NCI-H526 (cell line): ENCODE results near the gene MEGF11.

Experiments
- DNase-seq, 2 experiments: peaks; one replicate each; lab custom pipeline; 2025; lab: John Stamatoyannopoulos, UW

MEGF11 gene

DNA sequence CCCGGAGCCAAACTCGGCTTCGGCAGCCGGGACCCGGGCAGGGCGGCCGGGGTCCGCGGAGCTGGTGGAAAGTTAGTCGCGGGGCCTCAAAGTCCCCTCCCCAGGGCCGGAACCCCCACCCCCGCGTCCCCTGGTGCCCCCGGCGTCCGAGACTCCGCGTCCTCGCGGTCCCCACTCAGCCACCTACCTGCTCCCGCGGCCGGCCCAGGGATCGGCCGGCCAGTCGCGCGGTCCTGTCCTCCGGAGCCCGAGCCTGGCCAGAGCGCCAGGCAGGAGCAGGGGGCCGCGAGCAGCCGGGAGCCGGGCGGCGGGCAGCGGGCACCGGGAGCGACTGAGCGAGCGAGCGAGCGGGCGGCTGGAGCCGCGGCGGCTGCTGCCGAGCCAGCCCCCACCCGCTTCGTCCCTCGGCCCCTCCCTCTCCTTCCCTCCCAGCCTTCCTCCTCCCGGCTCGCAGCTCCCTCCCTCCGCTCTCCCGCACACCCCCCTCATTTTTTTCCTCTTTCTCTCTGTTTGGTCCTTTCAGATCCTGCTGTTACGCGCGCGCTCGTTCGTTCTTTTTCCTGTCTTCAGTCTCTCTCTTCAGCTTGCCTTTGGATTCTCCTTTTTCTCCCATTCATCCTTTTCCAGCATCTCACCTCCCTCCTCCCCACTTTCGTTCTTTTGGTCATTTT is at the start of gene MEGF11:
TSS of gene MEGF11 (minus strand) at position 333 of the 671 bp plus-strand sequence. CDS start 125,347 bp downstream, outside the sequence.
- DNase-seq = peak; percentile 34 to 76

DNA sequence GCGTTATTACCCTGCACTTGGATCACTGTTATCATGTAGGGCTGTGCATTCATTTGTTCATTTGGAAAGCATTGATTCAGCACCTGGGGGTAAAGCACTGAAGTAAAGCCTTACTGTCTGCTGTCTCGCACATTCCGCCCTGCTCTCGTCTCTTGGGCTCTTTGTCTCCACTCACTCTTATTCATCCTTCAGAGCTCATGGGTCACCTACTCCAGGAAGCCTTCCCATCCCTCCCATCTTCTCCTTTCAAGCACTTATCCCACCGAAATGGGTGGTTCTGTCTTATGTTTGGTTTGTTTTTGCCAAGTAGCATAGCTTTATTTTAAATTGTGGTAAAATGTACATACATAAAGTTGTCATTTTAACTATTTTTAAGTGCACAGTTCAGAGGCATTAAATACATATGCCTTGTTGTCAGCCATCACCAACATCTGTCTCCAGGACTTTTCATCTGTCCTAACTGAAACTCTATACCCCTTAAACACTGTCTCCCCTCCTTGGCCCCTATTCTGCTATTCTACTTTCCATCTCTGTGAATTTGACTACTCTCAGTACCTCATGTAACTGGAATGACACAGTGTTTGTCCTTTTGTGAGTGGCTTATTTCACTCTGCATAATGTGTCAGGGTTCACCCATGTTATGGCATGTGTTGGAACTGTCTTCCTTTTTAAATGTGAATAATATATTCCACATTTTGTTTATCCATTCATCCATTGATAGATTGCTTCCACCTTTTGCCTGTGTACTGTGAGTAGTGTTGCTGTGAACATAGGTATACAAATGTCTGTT is 49.1 kb upstream of the MEGF11 start:
- no peak for DNase-seq

DNA sequence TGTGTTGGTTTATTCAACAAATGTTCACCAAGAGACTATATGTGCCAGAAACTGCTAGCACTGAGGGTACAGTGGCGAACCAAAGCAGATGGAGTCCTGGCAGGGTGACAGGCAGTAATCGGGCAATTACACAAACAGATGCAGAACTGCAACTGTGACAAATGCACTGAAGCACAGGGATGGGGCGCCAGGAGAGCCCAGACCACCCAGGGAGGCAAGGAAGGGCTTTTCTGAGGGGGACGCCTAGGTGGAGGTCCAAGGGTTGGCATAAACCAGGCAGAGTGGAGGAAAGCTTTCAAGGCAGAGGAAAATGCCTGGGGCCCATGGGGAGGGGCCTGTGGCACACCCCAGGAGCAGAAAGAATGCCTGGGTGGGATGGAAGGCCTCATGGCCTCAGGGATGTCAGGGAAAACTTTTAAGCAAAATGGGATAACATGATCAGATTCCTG is 45.3 kb upstream of the MEGF11 start:
- no peak for DNase-seq

DNA sequence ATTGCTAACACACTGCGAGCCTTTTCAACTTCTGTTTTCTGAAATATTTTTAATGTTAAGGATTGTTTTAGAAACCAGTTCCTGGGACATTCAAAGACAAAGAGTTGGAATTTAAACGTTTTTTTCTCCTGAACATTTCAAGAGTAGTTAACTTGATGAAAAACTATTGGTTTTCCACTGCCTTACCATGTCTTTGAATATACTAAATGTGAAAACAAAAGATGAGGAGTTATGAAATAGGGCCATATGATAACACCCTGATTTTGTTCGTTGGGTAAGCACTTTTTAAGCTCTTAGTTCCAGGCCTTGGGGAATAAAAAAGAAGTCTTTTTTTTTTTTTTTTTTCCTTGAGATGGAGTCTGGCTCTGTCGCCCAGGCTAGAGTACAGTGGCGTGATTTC is 42.6 kb upstream of the MEGF11 start:
- DNase-seq = no peak

DNA sequence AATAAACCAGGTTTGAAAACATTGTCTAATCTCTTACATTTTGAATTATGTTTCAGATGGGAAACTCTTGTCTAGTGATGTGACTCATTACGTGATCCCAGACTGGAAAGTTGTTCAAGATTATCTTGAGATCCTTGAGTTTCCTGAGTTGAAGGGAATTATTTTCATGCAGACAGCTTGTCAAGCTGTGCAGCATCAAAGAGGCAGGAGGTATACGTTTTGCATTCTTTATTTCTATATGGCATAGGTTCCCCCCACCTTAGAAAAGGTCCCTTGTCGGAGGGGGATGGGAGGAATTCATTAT is 41.3 kb upstream of the MEGF11 start:
- no peak for DNase-seq

DNA sequence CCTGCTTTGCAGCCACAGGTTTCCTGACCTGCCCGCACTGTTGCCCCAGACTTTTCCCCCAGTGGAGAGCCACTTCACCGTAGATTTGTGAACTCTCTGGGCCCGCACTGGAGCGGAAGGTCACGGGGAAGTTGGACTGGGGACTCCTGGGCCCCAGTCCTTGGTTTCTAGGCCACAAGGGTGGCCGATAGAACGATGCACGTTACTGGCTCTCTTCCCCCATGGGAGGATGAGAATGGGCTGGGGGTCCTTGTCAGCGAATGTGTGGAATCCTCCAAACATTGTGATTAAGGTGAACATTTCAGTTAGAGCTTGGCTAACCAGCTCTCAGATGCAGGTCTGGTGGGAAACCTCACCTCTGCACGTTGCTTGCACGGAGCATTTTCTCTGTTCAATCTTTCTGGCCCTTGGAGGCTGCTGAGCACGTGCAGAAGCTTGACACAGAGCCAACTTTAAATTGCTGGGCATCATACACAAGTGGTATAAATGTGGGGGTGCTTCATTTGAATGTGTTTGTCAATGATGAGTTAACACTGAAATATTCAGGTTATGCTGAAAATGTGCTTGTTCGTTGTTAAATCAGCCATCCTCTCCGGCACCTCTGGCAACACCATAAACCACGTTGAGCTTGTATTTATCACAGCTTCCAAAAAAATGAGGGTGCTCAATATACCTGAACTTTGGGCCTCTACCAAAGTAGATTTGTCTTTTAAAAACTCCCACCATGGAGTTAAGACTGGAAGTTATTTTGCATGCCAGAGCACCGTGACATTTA is 40.8 kb upstream of the MEGF11 start:
- DNase-seq = peak; percentile 51 to 55

DNA sequence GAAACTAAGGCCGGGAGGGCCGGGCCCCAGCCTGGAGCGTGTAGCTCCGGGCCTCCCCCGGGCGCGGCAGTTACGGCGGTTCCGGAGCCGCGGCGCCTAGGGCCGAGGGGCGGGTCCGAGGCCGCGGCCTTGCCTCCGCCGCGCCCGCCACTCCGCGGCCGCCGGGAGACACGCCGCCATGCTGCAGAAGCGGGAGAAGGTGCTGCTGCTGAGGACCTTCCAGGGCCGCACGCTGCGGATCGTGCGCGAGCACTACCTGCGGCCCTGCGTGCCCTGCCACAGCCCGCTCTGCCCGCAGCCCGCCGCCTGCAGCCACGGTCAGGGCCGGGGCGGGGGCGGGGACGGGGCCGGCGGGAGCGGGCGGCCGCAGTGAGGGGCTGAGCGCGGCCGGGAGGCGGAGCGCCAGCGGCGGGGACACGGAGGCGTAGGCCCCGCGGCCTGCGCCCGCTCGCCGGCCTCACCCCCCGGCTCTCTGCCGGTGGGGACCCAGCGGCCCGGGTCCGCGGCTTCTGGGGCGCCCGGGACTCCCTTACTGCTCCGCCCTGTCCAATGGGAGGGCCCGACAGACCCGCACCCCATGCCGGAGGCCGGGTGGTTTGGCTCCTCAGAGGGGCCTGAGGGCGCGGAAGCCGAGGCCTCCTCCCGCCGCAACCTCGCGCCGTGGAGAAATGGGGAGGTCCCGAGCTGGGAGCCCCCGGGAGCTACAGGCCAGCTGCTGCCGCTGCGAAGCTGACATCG is 40.0 kb upstream of the MEGF11 start, which contains the start of gene DIS3L:
TSS of gene DIS3L (plus strand) at position 150 of the 738 bp plus-strand sequence. CDS start at position 179, 29 bp downstream.
- peak; percentile 39 to 89 for DNase-seq

DNA sequence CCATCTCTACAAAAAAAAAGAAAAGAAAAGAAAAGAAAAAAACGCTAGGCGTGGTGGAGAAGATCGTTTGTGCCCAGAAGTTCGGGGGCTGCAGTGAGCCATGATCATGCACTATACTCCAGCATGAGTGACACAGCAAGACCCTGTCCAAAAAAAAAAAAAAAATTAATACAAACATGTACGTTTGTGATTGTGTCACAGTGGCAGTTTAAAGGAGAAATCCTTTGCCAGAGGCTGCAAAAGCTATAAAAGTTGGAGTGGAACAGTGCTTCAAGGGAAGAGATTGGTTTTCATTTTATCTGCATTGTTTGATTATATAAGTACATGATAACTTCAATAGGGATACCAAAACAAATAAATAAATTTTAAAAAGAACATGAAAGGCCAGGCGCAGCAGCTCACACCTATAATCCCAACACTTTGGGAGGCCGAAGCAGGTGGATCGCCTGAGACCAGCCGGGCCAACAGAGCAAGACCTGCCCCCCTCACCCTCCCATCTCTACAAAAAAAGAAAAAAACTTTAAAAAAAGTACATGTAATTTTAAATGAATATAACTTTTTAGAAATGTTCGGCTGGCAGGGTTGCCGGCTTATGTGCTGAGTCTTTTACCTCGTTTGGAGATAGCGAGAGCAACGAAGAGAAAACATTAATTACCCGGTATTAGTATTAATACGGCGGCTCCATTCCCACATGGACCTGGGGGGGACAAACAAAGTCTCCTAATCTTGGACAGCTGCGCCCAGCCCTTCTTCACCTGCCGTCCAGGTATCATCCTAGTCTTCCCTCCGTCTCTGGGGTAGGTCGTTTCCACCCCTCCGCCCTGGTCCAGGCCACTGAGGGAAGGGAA is 39.2 kb upstream of the MEGF11 start:
- DNase-seq = peak; percentile 21 to 56

DNA sequence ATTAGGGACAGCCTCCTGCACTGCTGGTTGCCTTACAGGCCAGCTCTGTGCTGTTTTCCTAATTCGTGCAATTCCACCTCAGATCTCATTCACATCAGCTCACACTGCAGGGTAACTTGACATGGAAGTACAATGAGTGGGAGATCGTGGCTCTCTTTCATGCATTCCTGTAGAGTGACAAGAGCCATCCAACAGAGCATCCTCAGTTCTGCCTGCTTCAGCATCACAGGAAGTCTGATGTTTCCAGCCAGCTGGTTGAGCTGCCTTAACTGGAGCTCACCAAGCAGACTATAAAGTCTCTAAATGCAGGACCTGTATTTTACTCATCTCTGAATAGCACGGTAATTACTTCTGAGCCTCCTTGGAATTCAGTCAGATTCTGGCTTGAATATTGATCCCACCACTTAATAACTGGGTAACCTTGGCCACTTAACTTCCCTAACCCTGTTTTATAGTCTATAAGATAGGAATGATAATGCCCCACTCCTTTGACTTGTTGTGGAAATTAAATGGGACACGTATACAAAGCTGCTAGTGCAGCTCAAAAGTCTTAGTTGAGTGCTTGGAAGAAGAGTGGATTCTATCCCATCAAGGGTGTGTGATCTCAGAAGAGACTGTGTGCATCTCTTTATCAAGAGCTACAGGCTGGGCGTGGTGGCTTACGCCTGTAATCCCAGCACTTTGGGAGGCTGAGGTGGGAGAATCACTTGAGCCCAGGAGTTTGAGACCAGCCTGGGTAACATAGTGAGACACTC is 38.4 kb upstream of the MEGF11 start:
- peak in 1 of 2 experiments; percentile 14 for DNase-seq

DNA sequence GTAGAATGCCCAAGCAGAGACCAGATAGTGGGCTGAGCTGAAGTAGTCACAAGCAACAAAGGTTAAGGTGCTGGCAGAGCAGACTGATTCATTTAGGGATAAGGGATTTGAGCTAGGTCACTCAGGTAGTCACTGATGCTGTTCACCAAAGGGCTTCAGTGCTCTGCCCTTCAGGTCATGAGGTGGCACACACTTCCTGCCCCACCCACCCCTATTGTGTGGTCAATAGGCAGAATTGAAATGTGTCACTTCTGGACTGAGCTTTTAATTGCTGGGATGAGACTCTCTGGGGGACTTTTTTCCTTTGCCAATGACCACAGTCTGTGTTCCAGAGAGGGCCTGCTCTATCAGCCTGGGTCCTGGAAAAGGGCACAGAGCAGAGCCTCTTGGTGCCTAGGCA is 37.0 kb upstream of the MEGF11 start:
- DNase-seq = no peak

DNA sequence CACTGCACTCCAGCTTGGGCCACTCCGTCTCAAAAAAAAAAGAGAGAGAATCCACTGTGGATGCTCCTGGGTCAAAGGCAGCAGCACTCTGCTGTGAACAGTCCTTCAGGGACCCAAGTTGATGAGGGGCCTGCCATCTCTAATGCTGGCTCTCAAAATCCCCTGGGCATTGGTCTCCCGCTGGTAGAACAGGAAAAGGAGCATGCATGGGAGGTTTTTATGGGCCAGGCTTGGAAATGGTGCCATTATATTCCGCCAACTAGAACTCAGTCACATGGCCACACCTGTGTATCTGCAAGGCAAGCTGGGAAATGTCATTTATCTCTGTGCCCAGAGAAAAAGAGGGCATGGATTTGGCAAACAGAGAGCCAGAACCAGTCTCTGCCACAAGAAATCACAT is 36.5 kb upstream of the MEGF11 start:
- DNase-seq = peak in 1 of 2 experiments; percentile 21

DNA sequence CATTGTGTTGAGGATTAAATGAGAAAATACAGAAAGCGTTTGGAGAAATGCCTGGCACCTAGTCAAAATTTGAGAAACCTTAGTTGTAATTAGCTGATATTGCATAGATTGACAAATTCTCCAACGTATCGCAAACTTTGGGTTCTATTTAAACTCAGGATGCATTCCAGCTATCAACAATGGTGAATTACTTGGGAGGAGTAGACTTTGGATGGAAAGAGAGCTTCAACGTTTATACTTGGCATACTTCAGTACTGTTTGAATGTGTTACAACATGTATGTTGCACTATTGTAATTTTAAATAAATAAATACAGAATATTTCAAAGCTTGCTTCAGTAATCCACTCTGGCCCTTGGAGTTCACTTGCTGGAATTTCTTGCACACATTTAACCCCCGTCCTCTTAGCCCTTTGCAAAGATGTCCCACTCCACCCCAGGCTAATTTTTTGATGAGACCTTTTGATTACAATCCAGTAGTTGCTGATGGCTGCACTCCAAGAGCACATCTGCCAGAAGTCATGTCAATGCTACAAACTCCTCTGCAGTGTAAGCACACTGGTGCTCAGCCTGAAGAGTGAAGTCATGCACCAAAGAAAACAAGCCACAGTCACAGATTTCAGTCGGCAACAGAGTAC is 35.1 kb upstream of the MEGF11 start:
- no peak for DNase-seq

DNA sequence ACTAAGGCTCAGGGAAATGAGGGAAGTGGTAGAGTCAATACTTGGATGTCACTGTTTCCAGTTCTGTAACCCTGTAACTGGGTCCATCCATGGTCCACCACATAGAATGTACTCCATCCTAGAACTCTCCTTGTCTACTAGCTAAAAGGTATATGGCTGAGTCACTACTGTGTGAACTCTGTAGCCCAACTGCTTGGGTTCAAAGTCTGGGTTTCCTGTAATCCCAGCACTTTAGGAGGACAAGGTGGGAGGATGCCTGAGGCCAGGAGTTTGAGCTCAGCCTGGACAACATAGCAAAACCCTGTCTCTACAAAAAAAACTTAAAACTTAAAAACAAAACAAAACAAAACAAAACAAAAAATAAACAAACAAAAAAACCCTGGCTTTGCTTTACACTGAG is 34.5 kb upstream of the MEGF11 start:
- DNase-seq = no peak

DNA sequence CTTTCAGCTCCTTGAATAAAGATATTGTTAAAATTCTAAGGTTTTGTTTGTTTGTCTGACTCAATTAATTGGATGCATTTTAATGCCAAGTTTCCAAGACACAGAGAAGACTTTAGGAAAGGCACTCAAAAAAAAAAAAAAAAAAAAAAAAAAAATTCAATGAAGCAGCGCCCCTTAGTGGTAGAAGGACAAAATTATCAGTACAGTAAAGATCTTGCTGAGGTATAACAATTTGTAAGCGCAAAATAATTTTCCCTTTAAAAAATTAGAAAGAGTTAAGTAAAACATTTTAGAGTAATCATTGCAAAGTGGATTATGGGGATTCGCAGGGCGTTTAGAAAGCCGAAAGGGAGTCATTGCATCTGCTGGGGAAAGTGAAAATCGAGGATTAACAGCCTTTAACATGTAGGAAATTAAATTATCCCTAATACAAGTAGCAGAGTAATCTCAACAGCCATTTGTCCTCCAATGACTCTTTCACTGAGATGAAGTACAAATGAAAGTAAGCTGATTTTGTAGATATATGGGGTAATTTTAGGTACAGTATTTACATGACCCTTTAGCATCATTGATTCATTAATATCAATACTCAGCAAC is 34.0 kb upstream of the MEGF11 start:
- DNase-seq = peak in 1 of 2 experiments; percentile 56

DNA sequence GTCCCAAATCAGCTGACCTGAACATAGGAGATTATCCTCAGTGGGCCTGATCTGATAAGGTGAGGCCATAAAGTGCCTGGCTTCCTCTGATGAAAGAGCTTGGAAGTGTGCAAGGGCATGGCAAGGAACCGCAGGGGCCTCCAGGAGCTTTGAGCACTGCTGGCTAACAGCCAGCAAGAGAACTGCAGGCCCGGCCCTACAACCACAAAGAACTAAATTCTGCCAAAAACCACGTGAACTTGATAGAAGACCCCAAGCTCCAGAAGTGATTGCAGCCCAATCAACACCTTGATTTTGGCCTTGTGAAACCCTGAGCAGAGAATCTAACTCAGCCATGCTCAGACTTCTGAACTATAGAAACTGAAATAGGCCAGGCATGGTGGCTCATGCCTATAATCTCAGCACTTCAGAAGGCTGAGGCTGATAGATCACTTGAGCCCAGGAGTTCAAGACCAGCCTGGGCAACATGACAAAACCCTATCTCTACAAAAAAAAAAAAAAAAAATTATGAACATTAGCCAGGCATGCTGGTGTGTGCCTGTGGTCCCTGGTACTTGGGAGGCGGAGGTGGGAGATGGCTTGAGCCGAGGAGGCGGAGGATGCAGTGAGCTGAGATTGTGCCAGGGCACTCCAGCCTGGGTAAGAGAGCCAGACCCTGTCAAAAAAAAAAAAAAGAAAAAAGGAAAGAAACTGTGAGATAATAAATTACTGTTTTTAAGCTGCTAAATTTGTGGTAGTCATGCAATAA is 32.2 kb upstream of the MEGF11 start:
- DNase-seq = no peak

DNA sequence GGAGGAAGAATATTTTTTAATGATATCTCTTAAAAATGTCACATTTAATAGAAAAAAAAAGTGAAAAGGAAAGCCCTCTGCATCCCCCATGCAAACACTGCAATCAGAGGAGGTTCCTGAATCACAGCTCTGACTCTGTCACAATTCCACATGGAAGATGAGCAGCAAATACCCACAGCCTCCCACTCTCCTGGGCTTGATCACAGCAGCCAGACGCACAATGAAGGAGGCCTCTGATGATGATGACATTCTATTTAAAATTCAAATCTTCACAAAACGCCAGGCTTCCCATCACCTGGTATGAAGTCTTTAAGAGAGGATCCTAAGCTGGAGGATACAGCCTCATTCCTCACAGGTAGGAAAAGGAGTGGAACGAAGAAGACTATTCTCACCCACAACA is 30.7 kb upstream of the MEGF11 start:
- peak in 1 of 2 experiments; percentile 11 for DNase-seq

DNA sequence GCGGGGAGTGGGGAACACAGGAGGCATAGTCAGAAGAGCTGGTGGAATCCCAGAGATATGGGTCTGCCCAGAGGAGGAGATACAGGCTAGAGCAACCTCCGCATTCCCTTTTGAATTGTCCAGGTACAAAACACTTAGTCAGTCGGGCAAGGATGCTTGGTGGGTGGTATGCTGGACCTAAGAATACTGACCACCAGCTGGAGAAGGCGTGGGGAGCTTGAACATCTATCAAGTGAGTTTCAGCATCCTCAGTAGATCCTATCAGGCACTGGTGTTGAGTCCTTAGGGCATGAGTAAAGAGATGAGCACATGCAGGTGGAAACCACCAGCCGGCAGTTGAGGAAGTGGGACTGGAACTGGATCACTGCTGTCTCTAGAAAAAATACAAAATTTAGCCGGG is 25.1 kb upstream of the MEGF11 start:
- no peak for DNase-seq

DNA sequence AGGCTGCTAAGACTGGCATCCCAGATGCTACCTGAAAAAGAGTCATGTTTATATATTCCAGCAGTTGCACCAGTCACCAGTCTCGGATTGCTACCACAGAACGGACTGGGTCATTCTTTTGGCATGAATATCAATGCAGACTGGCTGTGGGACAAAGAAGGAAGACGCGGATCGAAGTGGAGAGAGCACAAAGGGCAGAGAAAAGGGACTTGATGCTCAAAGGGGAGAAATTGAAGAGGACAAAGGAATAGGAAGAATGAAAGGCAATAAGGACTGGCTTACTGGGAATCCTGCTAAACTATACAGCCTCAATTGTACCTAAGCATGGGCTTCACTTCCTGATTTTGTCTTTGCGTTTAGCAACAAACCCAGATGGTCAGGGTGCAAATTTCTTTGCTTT is 24.5 kb upstream of the MEGF11 start:
- no peak for DNase-seq

DNA sequence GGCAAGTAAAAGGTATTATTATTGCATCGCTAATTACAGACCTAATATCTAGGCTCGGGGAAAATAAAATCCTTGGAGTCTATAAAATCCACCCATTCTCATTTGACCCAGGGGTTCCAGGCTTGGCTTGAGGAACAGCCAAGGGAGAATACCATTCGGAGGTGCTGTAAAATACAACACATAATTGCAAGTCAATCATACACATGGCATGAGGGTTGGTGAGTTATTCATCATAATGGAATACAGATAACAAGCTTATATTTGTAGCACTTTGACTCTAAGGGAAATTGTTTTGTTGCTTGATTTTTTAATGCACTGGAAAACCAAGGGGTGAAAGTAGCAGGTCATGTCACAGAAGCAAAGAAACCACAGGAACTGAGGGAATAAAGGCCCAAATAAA is 23.0 kb upstream of the MEGF11 start:
- no peak for DNase-seq
